GM23338 (cell line): Measurements from ENCODE around the gene FAM13A. TPM values are rescaled to one million over a fixed set of nuclear protein-coding genes. Genes with fewer than 3 reads are reported as not detected.

Experiments used
- ATAC-seq: fragments of 200-7000 bp; cut with Tn5 transposase; 3 replicates; pipeline ENCODE4 v1.9.1; 2020
- DNase-seq: peaks from one replicate; pipeline ENCODE4 v3.0.0-alpha.2; 2015; ENCODE audit warnings: low spot score
- H2AFZ ChIP-seq: fragments of 200-600 bp; sonication (generic); 2 replicates; pipeline ENCODE4 v1.8.0; 2016; ENCODE audit warnings: antibody characterized with exemption, mild to moderate bottlenecking, moderate library complexity
- H3F3A ChIP-seq: fragments of 200-600 bp; sonication (generic); replicated peaks from 2 replicates; pipeline ENCODE4 v1.8.0; 2017; ENCODE audit warnings: antibody characterized with exemption, mixed run types, low read depth
- H3K27ac ChIP-seq: fragments of 200-600 bp; sonication (generic); 2 replicates; pipeline ENCODE4 v1.6.1; 2016; ENCODE audit warnings: low read depth
- H3K27me3 ChIP-seq: fragments of 200-600 bp; sonication (generic); 2 replicates; pipeline ENCODE4 v1.8.0; 2016; ENCODE audit warnings: mild to moderate bottlenecking, mixed run types, moderate library complexity; ENCODE audit not compliant: insufficient read depth
- H3K36me3 ChIP-seq: fragments of 200-600 bp; sonication (generic); 2 replicates; pipeline ENCODE4 v1.8.0; 2016; ENCODE audit warnings: mild to moderate bottlenecking; ENCODE audit not compliant: insufficient read depth
- H3K4me1 ChIP-seq: fragments of 200-600 bp; sonication (generic); 2 replicates; pipeline ENCODE4 v1.8.0; 2016; ENCODE audit warnings: mild to moderate bottlenecking, moderate library complexity; ENCODE audit not compliant: insufficient read depth
- H3K4me2 ChIP-seq: fragments of 200-600 bp; sonication (generic); 2 replicates; pipeline ENCODE4 v1.7.1; 2017; ENCODE audit warnings: mixed run types
- H3K4me3 ChIP-seq: fragments of 200-600 bp; sonication (generic); 2 replicates; pipeline ENCODE4 v1.6.1; 2016; ENCODE audit warnings: mixed run types
- H3K79me2 ChIP-seq: fragments of 200-600 bp; sonication (generic); replicated peaks from 2 replicates; pipeline ENCODE4 v1.8.0; 2017; ENCODE audit warnings: mild to moderate bottlenecking; ENCODE audit not compliant: insufficient read depth
- H3K9me2 ChIP-seq: fragments of 200-600 bp; sonication (generic); 2 replicates; pipeline ENCODE4 v1.8.0; 2017; ENCODE audit not compliant: insufficient read depth
- H4K20me1 ChIP-seq: fragments of 200-600 bp; sonication (generic); replicated peaks from 2 replicates; pipeline ENCODE4 v1.8.0; 2017; ENCODE audit warnings: mild to moderate bottlenecking; ENCODE audit not compliant: insufficient read depth
- H3K27ac Mint-ChIP-seq: 2 replicates; pipeline ENCODE4 v1.8.0; 2020; ENCODE audit warnings: inconsistent platforms, mild to moderate bottlenecking, moderate library complexity, mixed read lengths
- H3K27me3 Mint-ChIP-seq: 3 replicates; pipeline ENCODE4 v1.8.0; 2022; ENCODE audit warnings: low read depth, mild to moderate bottlenecking, moderate library complexity, mixed read lengths, inconsistent platforms; ENCODE audit not compliant: insufficient read depth, poor library complexity
- H3K36me3 Mint-ChIP-seq: 3 replicates; pipeline ENCODE4 v1.8.0; 2021; ENCODE audit warnings: low read depth, mild to moderate bottlenecking, inconsistent platforms, moderate library complexity, mixed read lengths
- H3K4me1 Mint-ChIP-seq: 3 replicates; pipeline ENCODE4 v1.8.0; 2020; ENCODE audit warnings: mild to moderate bottlenecking, inconsistent platforms, mixed read lengths
- H3K4me3 Mint-ChIP-seq: 3 replicates; pipeline ENCODE4 v1.8.0; 2021; ENCODE audit warnings: moderate library complexity, mild to moderate bottlenecking, inconsistent platforms, mixed read lengths
- H3K9me3 Mint-ChIP-seq: 3 replicates; pipeline ENCODE4 v1.8.0; 2020; ENCODE audit warnings: moderate library complexity, mild to moderate bottlenecking, inconsistent platforms, mixed read lengths
- CTCF ChIP-seq, 2 experiments: fragments of 200-600 bp in 1 of 2; sonication (generic) in 1 of 2; conservative IDR thresholded peaks; 2 replicates each; pipeline versions ENCODE4 v1.5.1 to v1.6.1; 2016 to 2017; ENCODE audit warnings: antibody characterized with exemption in 2 of 2, low read depth in 2 of 2, mild to moderate bottlenecking in 2 of 2, moderate library complexity in 1 of 2
- EZH2phosphoT487 ChIP-seq: fragments of 200-600 bp; sonication (generic); IDR thresholded peaks from one replicate; pipeline ENCODE4 v1.8.1; 2018; ENCODE audit warnings: antibody characterized with exemption; ENCODE audit not compliant: unreplicated experiment
- ZNF331 ChIP-seq: fragments of 250-450 bp; sonication (Bioruptor Pico); IDR thresholded peaks from 2 replicates; pipeline ENCODE4 v1.5.0; 2020; ENCODE audit warnings: low read depth, mild to moderate bottlenecking, moderate library complexity
- ZNF462 ChIP-seq: fragments of 250-450 bp; sonication (Bioruptor Pico); IDR thresholded peaks from 2 replicates; pipeline ENCODE4 v1.5.0; 2020; ENCODE audit warnings: mild to moderate bottlenecking, moderate library complexity
- polyA plus RNA-seq: library from polyadenylated mRNA; unstranded; fragments of >200 nt; fragmentation: Nextera tagmentation; extraction: Ambion mirVana; gene quantifications from 2 replicates; pipeline ENCODE4 v1.2.1, GENCODE V29; 2016
- total RNA-seq: library from RNA; depleted of rRNA; stranded (reverse); fragments of >200 nt; shearing (Covaris generic); gene quantifications from 2 replicates; pipeline ENCODE4 v1.2.3, GENCODE V29; 2014

Gene FAM13A
- total and polyA plus RNA-seq, 2 experiments from 2014 or later, result 13.9 to 28.4 TPM

GRCh38 chr4:88998891-88999290, 58.1 kb downstream of the FAM13A start (continued):
- TF ChIP-seq ZNF462 (CRISPR knock-in tag) (no peak), CTCF (conservative IDR thresholded peaks at IDR 0.05; ENCODE audit: low read depth in 2 of 2) (no peak)

- no peaks in the 10 kb centered on the region for H3K36me3 ChIP-seq
- no peaks in the 10 kb centered on the region for H3K27me3 Mint-ChIP-seq
- no peak for ATAC-seq
- H3K4me3 Mint-ChIP-seq, result no peak overlapping the region
- H3K9me3 Mint-ChIP-seq, result no peaks in the 10 kb centered on the region
- peaks cover 9% of the 10 kb centered on the region; the same call in 2 of the 3 replicates for H3K4me1 Mint-ChIP-seq
- H3K27ac ChIP-seq, result no peak overlapping the region
- H4K20me1 ChIP-seq, result no peaks in the 10 kb centered on the region
- no peaks in the 10 kb centered on the region for H3K27me3 ChIP-seq
- H3F3A ChIP-seq, result no peaks in the 10 kb centered on the region
- H3K4me2 ChIP-seq, result no peak overlapping the region
- H3K9me2 ChIP-seq, result no peaks in the 10 kb centered on the region
- no peaks in the 10 kb centered on the region for H3K4me1 ChIP-seq
- H3K36me3 Mint-ChIP-seq, result no peaks in the 10 kb centered on the region
- no peak for TF ChIP-seq ZNF462 (CRISPR knock-in tag)
- TF ChIP-seq ZNF331 (CRISPR knock-in tag), result no peak
- TF ChIP-seq EZH2phosphoT487, result no peak
- H3K27ac Mint-ChIP-seq, result no peak overlapping the region
- DNase-seq, result no peak
- no peak overlapping the region for H3K4me3 ChIP-seq
- H3K79me2 ChIP-seq, result no peaks in the 10 kb centered on the region
- H2AFZ ChIP-seq, result no peak overlapping the region
Observed at GRCh38 chr4:88998001-88998400, 59.0 kb downstream of the FAM13A start.
